ENCODE measurements around the gene HOXA3. TPM values are rescaled to one million over a fixed set of nuclear protein-coding genes. Genes with fewer than 3 reads are reported as not detected.
A peak's percentile ranks its signal among the peaks of the same experiment; 100 is the strongest.

The HOXA3 gene
- total RNA-seq, 1 experiment from 2014 or later: 30.2 TPM

- in situ Hi-C loops (cut with HindIII; ENCODE audit: low pct_unique_long_range_greater_than_20kb, low sequenced_read_pairs): no loop called here
- no peaks in the 10 kb centered on the region for H3K27me3 ChIP-seq (ENCODE audit: control insufficient read depth, insufficient read depth, low read length)
- BruUV-seq (replicated peaks): no TSS peak
- POLR2A ChIA-PET: interaction anchor here (0.5 to 3.1 kb wide), 3 partner anchors 18 to 823 kb away, joined by 3 to 21 read pairs (median 6); partner anchors contain the start of gene HOXA1
- intact Hi-C loops (cut with micrococcal nuclease; ENCODE audit: unreplicated experiment): no loop called here
- DNase-seq (ENCODE audit: low read depth, low spot score) (no peak), ATAC-seq (peak; percentile 60)
- H3K9me3 ChIP-seq (ENCODE audit: control insufficient read depth, insufficient read depth, low read depth, low read length): no peaks in the 10 kb centered on the region
- H3K27ac ChIP-seq (ENCODE audit: low read length): peak overlapping the region; percentile 99
- no peaks in the 10 kb centered on the region for H3K36me3 ChIP-seq (ENCODE audit: control insufficient read depth, insufficient read depth, low read length)
- peak in 1 of 2 experiments; percentile 60; a peak in 2 of 4 replicates for TF ChIP-seq REST (IDR thresholded peaks at IDR 0.05; ENCODE audit: insufficient read depth in 1 of 2, low read depth in 2 of 2, low read length in 1 of 2)
- peak; percentile 93 for TF ChIP-seq POLR2AphosphoS5 (IDR thresholded peaks at IDR 0.05; ENCODE audit: low read depth, low read length)
- peak; percentile 100 for TF ChIP-seq TCF7L2 (IDR thresholded peaks at IDR 0.05; ENCODE audit: low read depth, low read length)
- TF ChIP-seq SIN3A (IDR thresholded peaks at IDR 0.05; ENCODE audit: borderline replicate concordance, insufficient read depth, low read depth, low read length): peak; percentile 76
- no peak for TF ChIP-seq CTCF (IDR thresholded peaks at IDR 0.05)
- peaks cover 60% of the 10 kb centered on the region for H3K4me1 ChIP-seq (ENCODE audit: control insufficient read depth, insufficient read depth, low read length)
- CTCF ChIA-PET: no interaction called here
- peak overlapping the region; percentile 60 to 92 for H3K4me3 ChIP-seq (ENCODE audit: low read depth in 2 of 2, low read length in 2 of 2)
Observed at GRCh38 chr7:27115221-27116026, 37.0 kb downstream of the HOXA3 start.

DNA sequence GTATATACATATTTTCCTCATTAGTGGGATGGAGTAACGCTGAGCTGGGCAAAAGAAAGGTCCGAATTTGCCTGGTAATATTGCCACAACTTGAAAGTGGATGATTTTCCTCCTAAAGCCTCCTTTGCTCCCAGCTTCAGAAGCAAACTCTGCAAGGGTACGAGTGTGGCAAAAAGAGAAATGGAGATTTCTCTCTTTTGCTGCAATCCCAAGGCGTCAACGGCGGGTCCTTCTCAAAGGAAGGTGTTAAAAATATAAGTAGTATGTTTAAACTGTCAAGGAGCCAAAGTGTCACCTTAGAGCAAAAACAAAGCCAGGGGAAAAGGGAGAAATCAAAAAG, 37.5 kb downstream of the HOXA3 start:
- no peaks in the 10 kb centered on the region for H3K9me3 ChIP-seq (ENCODE audit: control insufficient read depth, insufficient read depth, low read depth, low read length)
- H3K27me3 ChIP-seq (ENCODE audit: control insufficient read depth, insufficient read depth, low read length): no peaks in the 10 kb centered on the region
- H3K4me1 ChIP-seq (ENCODE audit: control insufficient read depth, insufficient read depth, low read length): peaks cover 61% of the 10 kb centered on the region
- BruUV-seq (replicated peaks): no TSS peak
- intact Hi-C loops (cut with micrococcal nuclease; ENCODE audit: unreplicated experiment) (loop anchor here (1.0 kb wide), 1 partner anchor 7 kb away; no protein-coding TSS in a partner anchor), in situ Hi-C loops (cut with HindIII; ENCODE audit: low pct_unique_long_range_greater_than_20kb, low sequenced_read_pairs) (no loop called here)
- POLR2A ChIA-PET: interaction anchor here (0.5 to 3.1 kb wide), 2 partner anchors 18 to 20 kb away, joined by 3 to 21 read pairs; partner anchors contain the start of gene HOXA1
- DNase-seq (ENCODE audit: low read depth, low spot score): no peak
- peak overlapping the region; percentile 99 for H3K27ac ChIP-seq (ENCODE audit: low read length)
- ATAC-seq: no peak
- CTCF ChIA-PET: no interaction called here
- peak overlapping the region; percentile 60 to 92 for H3K4me3 ChIP-seq (ENCODE audit: low read depth in 2 of 2, low read length in 2 of 2)
- no peaks in the 10 kb centered on the region for H3K36me3 ChIP-seq (ENCODE audit: control insufficient read depth, insufficient read depth, low read length)
- TF ChIP-seq TCF7L2 (IDR thresholded peaks at IDR 0.05; ENCODE audit: low read depth, low read length): no peak
- TF ChIP-seq POLR2AphosphoS5 (IDR thresholded peaks at IDR 0.05; ENCODE audit: low read depth, low read length): no peak
- TF ChIP-seq CTCF (IDR thresholded peaks at IDR 0.05): no peak
- TF ChIP-seq REST (IDR thresholded peaks at IDR 0.05; ENCODE audit: insufficient read depth in 1 of 2, low read depth in 2 of 2, low read length in 1 of 2): no peak
- TF ChIP-seq SIN3A (IDR thresholded peaks at IDR 0.05; ENCODE audit: borderline replicate concordance, insufficient read depth, low read depth, low read length): no peak
